SU-DHL-6 (cell line): ENCODE results near the gene TP73.

ENCODE experiments used
- H2AFZ ChIP-seq: fragments of 200-600 bp; sonication (generic); 2 replicates; pipeline ENCODE4 v1.6.1; 2014; ENCODE audit warnings: low read depth, mild to moderate bottlenecking, moderate library complexity, mixed read lengths, antibody characterized with exemption, low read length; ENCODE audit not compliant: severe bottlenecking
- H3F3A ChIP-seq: fragments of 200-600 bp; shearing (Covaris generic); 2 replicates; pipeline ENCODE4 v1.6.0; 2016; ENCODE audit warnings: antibody characterized with exemption, mild to moderate bottlenecking; ENCODE audit not compliant: insufficient read depth
- H3K27ac ChIP-seq: fragments of 200-600 bp; sonication (generic); 2 replicates; pipeline ENCODE4 v1.5.1; 2016; ENCODE audit warnings: low read depth, mild to moderate bottlenecking, low read length, moderate library complexity, mixed read lengths
- H3K27me3 ChIP-seq: fragments of 200-600 bp; sonication (generic), shearing (Covaris generic); 2 replicates; pipeline ENCODE4 v1.6.0; 2014; ENCODE audit warnings: mild to moderate bottlenecking, low read length
- H3K36me3 ChIP-seq: fragments of 200-600 bp; sonication (generic); 2 replicates; pipeline ENCODE4 v1.6.1; 2014; ENCODE audit warnings: mild to moderate bottlenecking, low read length, mixed read lengths
- H3K4me2 ChIP-seq: fragments of 300-600, 200-600 bp; shearing (Covaris generic), sonication (generic); 2 replicates; pipeline ENCODE4 v1.6.0; 2014; ENCODE audit warnings: low read length, low read depth, mild to moderate bottlenecking; ENCODE audit not compliant: poor library complexity, severe bottlenecking
- H3K4me3 ChIP-seq: fragments of 200-600 bp; sonication (generic); 2 replicates; pipeline ENCODE4 v1.5.1; 2014; ENCODE audit warnings: antibody characterized with exemption, low read length, mild to moderate bottlenecking, mixed read lengths; ENCODE audit not compliant: insufficient read depth, poor library complexity, severe bottlenecking
- H3K79me2 ChIP-seq: fragments of 200-600 bp; sonication (generic); 2 replicates; pipeline ENCODE4 v1.6.1; 2014; ENCODE audit warnings: mild to moderate bottlenecking, low read length, moderate library complexity; ENCODE audit not compliant: insufficient read depth
- H3K9ac ChIP-seq: fragments of 200-600 bp; sonication (generic); 2 replicates; pipeline ENCODE4 v1.7.0; 2014; ENCODE audit warnings: mild to moderate bottlenecking, low read length
- H3K9me2 ChIP-seq: fragments of 200-600 bp; sonication (generic); replicated peaks from 2 replicates; pipeline ENCODE4 v1.6.1; 2014; ENCODE audit warnings: low read length; ENCODE audit not compliant: insufficient read depth
- H3K9me3 ChIP-seq: fragments of 200-600 bp; sonication (generic); 2 replicates; pipeline ENCODE4 v1.6.1; 2014; ENCODE audit warnings: low read length, mixed read lengths; ENCODE audit not compliant: insufficient read depth
- H4K20me1 ChIP-seq: fragments of 200-600 bp; sonication (generic); 2 replicates; pipeline ENCODE4 v1.6.1; 2014; ENCODE audit warnings: low read depth, mild to moderate bottlenecking, antibody characterized with exemption, low read length, moderate library complexity, mixed read lengths
- EZH2phosphoT487 ChIP-seq: fragments of 200-600 bp; sonication (generic), shearing (Covaris generic); conservative IDR thresholded peaks from 2 replicates; pipeline ENCODE4 v1.6.1; 2018; ENCODE audit warnings: mild to moderate bottlenecking, antibody characterized with exemption, low read length, moderate library complexity, mixed read lengths
- TF ChIP-seq, protein P1 (sequence below): fragments of 200-600 bp; sonication (generic); IDR thresholded peaks from one replicate; pipeline ENCODE4 v1.5.1; 2017; ENCODE audit warnings: antibody characterized with exemption, mild to moderate bottlenecking, low read length, moderate library complexity; ENCODE audit not compliant: insufficient read depth, poor library complexity, severe bottlenecking

Gene TP73

DNA sequence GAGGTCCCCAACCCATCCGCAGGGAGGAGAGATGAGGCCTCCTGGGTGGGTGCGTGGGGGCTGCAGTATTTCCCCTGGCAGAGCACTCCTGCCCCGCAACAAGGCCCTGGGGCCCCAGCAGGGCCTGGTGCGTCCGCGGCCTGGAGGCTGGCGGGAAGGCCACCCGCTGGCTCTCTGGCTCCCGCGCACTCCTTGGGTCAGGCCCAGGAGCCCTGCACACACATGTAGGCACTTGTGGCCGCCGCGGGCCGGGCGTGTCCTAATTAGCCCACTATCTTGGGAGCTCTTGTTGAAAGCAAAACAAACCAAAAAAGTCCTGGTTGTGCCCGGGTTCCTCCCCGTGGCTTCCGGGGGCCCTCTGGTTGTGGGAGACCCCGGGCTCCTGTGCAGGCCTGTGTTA, 50.2 kb downstream of the TP73 start:
- Histone ChIP-seq H3K9me2 (no peaks in the 10 kb centered on the region), H3K27ac (no peak overlapping the region), H3K9me3 (no peaks in the 10 kb centered on the region), H3K27me3 (no peaks in the 10 kb centered on the region), H3K4me2 (no peak overlapping the region), H3K79me2 (no peaks in the 10 kb centered on the region), H3K36me3 (no peaks in the 10 kb centered on the region), H3K4me3 (no peak overlapping the region), H3K9ac (no peak overlapping the region), H2AFZ (no peak overlapping the region), H4K20me1 (no peaks in the 10 kb centered on the region), H3F3A (no peaks in the 10 kb centered on the region)
- TF ChIP-seq, protein P1, sequence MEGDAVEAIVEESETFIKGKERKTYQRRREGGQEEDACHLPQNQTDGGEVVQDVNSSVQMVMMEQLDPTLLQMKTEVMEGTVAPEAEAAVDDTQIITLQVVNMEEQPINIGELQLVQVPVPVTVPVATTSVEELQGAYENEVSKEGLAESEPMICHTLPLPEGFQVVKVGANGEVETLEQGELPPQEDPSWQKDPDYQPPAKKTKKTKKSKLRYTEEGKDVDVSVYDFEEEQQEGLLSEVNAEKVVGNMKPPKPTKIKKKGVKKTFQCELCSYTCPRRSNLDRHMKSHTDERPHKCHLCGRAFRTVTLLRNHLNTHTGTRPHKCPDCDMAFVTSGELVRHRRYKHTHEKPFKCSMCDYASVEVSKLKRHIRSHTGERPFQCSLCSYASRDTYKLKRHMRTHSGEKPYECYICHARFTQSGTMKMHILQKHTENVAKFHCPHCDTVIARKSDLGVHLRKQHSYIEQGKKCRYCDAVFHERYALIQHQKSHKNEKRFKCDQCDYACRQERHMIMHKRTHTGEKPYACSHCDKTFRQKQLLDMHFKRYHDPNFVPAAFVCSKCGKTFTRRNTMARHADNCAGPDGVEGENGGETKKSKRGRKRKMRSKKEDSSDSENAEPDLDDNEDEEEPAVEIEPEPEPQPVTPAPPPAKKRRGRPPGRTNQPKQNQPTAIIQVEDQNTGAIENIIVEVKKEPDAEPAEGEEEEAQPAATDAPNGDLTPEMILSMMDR, result no peak
- TF ChIP-seq EZH2phosphoT487, result no peak

DNA sequence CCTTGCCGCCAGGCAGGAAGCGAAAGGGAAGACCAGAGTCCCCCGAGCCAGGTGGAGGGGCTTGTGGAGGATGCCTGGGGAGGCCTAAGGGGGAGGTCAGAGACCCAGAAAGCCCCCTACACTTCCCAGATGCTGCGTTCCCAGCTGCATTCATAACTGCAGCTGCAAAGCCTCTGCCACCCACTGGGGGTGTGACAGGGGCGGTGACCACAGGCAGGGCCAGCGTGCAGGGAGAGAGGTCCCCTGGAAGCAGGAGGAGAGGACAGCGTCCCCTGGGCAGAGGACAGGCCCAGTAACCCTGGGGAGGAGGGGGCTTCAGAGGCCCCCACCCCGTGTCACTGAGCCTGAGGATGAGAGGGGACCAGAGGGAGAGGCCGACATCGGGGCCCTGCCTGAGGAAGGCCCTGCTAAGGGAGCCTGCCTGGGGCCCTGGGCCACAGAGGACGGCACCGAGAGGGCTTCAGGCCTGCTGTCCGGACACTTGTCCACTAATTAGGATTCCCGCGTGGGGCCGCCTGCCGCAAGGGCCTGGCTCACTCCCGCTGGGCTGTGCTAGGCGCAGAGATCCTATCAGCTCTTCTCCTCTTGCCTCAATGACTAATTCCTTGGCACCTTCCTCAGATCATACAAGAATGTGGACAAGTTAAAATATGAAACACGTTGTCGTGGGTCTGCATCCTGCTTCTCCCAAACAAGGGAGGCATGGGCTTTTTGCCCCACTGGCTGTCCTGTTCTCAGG, 50.8 kb downstream of the TP73 start:
- H3K9me3 ChIP-seq, result no peaks in the 10 kb centered on the region
- no peak overlapping the region for H3K4me3 ChIP-seq
- no peak overlapping the region for H3K4me2 ChIP-seq
- H3K36me3 ChIP-seq, result no peaks in the 10 kb centered on the region
- H3K79me2 ChIP-seq, result no peaks in the 10 kb centered on the region
- no peaks in the 10 kb centered on the region for H3K27me3 ChIP-seq
- no peak for TF ChIP-seq EZH2phosphoT487
- TF ChIP-seq, protein P1, result no peak
- H3K9ac ChIP-seq, result no peak overlapping the region
- no peaks in the 10 kb centered on the region for H4K20me1 ChIP-seq
- H3F3A ChIP-seq, result no peaks in the 10 kb centered on the region
- H3K9me2 ChIP-seq, result no peaks in the 10 kb centered on the region
- H3K27ac ChIP-seq, result no peak overlapping the region
- no peak overlapping the region for H2AFZ ChIP-seq

- H3K9ac ChIP-seq, result no peak overlapping the region
- no peak overlapping the region for H3K4me2 ChIP-seq
- H3K9me2 ChIP-seq, result no peaks in the 10 kb centered on the region
- H3K27ac ChIP-seq, result no peak overlapping the region
- no peak for TF ChIP-seq EZH2phosphoT487
- TF ChIP-seq, protein P1, result no peak
- no peaks in the 10 kb centered on the region for H3K36me3 ChIP-seq
- no peaks in the 10 kb centered on the region for H3K79me2 ChIP-seq
- H2AFZ ChIP-seq, result no peak overlapping the region
- H3K4me3 ChIP-seq, result no peak overlapping the region
- no peaks in the 10 kb centered on the region for H3K27me3 ChIP-seq
- no peaks in the 10 kb centered on the region for H4K20me1 ChIP-seq
- no peaks in the 10 kb centered on the region for H3K9me3 ChIP-seq
- H3F3A ChIP-seq, result no peaks in the 10 kb centered on the region
These were observed 51.6 kb downstream of the TP73 start for GRCh38 chr1:3703786-3704371.
